Measurements from ENCODE around the gene CEP112.

GRCh38 chr17:65703891-65704290 is 488.0 kb downstream of the CEP112 start:
- no peak for TF ChIP-seq ZFX (IDR thresholded peaks at IDR 0.05)
- no peak for TF ChIP-seq CTCF (conservative IDR thresholded peaks at IDR 0.05)

All from C4-2B (cell line).